NCI-H526 (cell line): ENCODE results near the gene ZMYND15.
A peak's percentile ranks its signal among the peaks of the same experiment; 100 is the strongest.

Experiments used
- DNase-seq, 2 experiments: peaks; one replicate each; lab custom pipeline; 2025; lab: John Stamatoyannopoulos, UW

Gene ZMYND15

DNA sequence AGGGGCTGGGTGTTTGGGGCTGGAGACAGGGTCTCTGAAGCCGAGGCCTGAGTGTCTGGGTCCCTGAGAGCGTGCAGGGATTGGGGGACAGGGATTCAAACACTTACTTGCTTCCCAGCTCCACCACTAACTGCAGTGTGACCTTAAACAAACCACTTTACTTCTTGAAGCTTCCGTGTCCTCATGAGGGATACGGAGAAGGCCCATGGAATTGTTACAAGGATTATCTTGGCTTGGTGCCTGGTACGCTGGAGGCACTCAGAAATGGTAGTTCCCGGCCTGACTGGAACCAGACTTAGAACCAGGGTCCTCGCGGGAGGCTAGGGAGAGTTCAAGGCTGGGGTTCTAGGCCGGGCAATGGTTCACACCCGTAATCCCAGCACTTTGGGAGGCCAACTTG, 3.0 kb downstream of the ZMYND15 start:
- no peak for DNase-seq

DNA sequence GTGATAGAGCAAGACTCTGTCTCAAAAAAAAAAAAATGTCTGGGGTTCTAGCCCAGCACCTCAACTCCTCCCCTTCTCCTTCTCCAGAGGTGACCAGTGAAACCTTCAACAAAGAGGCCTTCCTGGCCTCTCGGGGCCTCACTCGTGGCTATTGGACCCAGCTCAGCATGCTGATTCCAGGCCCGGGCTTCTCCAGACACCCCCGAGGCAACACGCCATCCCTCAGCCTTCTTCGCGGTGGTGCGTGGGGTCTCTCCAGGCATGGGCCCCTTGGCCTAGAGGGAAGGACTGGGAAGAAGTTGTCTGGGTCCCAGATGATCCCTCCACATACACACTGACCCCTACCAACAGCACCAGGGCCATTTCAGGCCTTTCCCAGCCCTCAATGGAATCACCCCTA, 3.6 kb downstream of the ZMYND15 start:
- DNase-seq: no peak

DNA sequence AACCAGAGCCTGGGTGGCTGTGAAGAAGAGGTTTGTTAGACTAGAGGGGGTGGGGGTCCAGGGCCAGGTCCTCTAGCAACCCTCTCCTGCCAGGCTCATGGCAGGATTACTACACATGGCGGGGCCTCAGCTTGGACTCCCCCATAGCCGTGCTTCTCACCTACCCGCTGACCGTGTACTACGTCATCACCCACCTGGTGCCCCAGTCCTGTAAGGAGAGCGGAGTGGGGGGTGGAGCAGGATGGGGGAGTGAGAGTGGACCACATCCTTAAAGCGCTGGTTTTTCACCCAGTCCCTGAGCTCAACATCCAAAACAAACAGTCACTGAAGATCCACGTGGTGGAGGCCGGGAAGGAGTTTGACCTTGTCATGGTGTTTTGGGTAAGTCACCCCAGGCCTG, 4.3 kb downstream of the ZMYND15 start:
- DNase-seq: no peak

DNA sequence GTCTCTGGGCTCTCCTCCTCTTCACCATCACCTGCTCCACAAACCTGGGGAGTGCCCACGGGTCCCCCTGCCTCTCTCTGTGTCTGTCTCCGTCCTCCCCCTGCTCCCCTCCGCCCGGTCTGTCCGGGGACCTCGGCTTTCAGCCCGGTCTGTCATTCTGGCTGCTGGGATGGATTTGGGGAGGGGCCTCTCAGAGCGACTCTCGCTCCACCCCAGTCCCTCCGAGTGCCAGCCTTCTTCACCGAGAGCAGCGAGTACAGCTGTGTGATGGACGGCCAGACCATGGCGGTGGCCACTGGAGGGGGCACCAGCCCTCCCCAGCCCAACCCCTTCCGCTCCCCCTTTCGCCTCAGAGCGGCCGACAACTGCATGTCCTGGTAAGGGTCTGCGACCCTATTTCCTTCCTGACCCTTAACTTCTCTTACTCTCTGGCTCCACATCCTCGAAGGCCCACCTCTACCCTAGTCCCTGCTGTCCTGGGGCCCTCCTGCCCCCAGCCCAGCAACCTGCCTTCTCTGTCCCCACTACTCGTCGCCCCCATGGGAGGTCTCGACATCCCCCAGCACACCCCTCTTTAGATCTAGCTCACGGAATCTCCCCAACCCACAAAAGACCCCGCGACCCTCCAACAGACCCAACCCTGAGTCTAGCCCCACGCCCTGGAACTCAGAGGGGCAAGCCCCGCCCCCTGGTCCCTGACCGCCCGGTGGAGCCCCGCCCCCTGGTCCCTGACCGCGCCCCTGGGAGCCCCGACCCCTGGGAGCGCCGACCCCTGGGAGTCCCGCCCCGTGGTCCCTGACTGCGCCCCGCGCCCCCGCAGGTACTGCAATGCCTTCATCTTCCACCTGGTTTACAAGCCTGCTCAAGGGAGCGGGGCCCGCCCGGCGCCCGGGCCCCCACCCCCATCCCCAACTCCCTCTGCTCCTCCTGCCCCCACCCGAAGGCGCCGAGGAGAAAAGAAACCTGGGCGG, 5.7 kb downstream of the ZMYND15 start:
- no peak for DNase-seq

DNA sequence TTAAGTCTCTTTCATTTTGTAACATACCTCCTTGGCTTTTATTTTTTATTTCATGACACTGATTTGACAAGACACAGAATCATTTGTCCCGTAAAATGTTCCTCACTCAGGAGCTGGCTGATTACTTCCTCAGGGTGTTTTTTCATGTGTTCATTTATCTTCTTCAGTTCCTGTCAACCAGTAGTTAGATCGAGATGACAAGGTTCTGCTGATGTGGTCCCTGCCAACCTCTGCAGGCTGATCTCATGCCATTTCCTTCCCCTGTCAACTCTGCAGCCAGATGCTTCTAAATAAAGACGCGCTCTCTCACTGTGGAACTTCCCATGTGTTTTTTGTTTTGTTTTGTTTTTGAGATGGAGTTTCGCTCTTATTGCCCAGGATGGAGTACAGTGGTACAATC, 8.2 kb downstream of the ZMYND15 start:
- DNase-seq: no peak

DNA sequence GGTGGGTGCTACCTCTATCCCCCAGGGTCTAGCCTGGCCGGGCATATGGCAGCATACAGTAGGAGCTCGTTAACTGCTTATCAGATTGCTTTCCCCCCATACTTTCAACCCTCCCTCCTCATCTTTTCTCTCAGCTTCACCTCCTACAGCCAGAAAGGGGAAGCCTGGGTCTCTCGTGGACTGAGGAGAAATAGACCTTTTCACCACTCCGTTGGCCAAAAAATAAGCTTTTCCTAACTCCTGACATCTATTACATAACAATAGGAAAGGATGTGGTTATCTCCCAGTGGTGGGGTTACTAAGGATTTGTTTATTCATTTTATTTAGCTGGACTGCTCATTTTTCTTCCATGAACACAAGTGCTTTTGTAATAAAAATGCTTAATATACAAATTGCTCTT, 9.1 kb downstream of the ZMYND15 start:
- no peak for DNase-seq

DNA sequence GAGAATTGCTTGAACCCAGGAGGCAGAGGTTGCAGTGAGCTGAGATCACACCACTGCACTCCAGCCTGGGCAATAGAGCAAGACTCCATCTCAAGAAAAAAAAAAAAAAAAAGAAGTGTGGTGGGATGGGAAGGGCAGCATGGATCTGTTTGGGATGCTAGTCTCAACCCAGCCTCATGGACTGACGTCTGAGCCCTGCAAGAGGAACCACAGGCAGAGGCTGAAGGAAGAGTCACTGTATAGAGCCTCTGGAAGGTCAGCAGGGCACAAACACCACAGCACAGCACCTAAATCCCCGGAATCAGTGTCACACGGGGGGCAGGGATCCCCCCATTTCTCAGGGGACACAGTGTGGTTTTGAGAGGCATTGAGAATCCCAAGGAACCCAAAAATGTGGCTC, 11.0 kb downstream of the ZMYND15 start:
- DNase-seq: no peak

DNA sequence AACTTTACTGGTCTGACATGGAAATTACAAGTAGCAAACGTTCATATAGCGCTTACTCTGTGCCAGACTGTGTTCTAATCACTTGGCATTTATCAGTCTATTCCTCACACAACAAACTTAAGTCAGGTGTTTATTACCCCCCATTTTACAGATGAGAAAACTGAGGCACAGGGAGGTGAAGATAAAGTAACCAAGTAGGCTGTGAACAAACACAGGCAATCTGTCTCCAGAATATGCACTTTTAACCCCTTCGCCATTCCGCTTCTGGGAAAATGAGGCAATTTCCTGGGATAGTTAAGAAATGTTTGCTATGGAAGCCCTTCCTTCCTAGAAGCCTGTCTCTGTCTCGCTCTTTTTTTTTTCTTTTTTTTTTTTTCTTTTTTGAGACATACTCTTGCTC, 12.3 kb downstream of the ZMYND15 start:
- no peak for DNase-seq

DNA sequence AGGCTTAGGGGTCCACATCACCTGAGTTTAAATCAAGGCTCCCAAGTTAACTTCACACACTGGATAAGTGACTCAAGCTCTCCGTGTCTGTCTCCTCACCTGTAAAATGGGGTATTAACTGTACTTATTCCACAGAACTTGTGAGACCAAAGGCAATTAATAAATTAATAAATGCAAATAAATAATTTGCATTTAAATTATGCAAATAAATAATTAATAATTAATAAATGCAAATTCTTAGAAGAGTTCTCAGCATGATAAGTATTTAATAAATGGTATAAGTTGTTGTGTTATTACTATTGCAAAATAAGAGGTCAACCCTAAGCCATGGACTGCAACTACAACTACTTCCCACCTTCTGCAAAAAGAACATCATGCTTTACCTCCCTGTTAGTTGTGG, 13.8 kb downstream of the ZMYND15 start:
- no peak for DNase-seq

DNA sequence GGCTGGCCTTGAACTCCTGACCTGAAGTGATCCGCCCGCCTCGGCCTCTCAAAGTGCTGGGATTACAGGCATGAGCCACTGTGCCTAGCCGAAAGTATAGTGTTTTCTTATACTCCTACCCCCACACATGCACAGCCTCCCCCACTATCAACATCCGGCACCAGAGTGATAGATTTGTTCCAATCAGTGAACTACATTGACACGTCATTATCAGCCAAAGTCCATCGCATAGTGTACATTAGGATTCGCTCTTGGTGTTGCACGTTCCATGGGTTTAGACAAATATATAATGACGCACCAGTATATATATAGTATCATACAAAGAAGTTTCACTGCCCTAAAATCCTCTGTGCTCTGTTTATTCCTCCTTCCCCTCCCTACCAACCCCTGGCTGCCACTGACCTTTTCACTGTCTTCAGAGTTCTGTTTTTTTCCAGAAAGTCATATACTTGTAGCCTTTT, 20.2 kb downstream of the ZMYND15 start:
- DNase-seq: no peak

DNA sequence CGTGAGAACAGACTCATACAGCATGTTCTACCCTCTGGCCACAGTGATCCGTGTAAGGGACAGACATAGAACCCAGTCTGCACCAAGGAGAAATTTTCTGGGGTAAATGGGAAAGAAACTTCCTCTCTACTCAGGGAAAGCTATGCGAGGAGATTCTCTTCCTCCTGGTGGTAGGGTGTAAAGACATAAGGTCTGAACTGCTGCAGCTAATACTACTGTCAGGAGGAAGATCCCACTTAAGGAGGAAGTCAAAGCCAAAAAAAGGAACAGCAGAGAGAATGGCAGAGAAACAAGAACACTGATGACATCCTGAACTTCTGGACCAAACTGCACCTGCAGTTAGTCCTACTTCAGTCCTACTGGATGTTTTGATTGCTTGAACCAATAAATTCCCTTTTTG, 25.0 kb downstream of the ZMYND15 start:
- DNase-seq: no peak

DNA sequence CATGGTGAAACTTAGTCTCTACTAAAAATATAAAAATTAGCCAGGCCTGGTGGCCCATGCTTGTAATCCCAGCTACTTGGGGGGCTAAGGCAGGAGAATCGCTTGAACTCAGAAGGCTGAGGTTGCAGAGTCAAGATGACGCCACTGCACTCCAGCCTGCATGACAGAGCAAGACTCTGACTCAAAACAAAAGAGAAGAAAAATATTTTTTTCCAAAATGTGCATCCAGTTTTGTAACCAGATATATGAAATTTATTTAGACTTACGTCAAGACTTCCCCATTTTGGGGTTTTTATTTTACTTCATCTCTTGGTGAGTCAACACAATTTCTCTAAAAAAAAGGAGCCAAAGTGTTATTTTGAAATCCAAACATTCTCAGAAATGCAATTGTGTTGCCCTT, 26.6 kb downstream of the ZMYND15 start:
- DNase-seq: no peak

DNA sequence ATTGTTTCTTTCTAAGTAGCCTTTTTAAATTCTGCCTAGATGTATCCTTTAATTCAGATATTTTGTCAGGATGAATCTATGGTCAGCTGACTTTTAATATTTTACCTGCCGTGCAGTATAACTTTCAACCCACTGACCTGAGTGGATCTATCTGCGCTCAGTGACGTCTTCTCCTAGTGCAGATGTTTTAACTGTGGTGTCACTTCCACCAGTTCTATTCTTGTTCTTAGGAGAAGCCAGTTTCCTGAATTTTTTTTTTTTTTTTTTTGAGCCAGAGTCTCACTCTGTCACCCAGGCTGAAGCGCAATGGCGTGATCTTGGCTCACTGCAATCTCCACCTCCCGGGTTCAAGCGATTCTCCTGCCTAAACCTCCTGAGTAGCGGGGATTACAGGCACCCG, 27.1 kb downstream of the ZMYND15 start:
- no peak for DNase-seq

DNA sequence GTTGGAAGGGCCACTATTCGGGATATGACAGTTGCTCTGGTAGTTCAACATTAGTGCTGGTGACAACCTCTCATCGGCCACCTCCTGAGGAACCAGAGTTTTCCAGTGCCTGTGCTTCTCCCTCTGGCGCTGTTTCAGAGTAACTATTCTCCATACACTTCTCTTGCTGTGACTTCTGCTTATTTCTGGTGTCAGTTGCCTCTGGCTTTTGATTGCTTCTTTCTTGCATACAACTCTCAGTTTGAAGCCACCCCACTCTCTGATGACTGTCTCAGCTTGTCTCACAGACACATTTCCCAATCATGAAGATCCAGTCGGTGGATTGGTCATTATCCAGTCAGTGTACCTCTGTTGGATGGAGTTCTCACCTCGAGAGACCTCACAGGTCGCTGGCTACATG, 28.7 kb downstream of the ZMYND15 start:
- DNase-seq: no peak

DNA sequence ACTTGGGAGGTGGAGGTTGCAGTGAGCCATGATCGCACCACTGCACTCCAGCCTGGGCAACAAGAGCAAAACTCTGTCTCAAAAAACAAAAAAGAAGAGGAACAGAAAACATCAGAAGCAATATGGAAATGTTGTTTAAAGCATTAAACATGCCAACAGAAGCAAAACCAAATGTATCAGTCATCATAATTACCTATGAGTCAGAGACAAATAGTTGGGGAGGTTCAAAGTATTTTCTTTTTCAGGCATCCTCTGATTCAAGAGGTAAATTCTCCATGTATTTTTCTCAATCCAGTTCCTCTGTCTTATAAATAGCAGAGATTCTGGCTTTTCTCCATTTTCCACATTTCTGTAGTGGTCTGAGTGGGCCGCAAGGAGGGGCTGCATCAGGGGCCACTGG, 30.0 kb downstream of the ZMYND15 start:
- no peak for DNase-seq

DNA sequence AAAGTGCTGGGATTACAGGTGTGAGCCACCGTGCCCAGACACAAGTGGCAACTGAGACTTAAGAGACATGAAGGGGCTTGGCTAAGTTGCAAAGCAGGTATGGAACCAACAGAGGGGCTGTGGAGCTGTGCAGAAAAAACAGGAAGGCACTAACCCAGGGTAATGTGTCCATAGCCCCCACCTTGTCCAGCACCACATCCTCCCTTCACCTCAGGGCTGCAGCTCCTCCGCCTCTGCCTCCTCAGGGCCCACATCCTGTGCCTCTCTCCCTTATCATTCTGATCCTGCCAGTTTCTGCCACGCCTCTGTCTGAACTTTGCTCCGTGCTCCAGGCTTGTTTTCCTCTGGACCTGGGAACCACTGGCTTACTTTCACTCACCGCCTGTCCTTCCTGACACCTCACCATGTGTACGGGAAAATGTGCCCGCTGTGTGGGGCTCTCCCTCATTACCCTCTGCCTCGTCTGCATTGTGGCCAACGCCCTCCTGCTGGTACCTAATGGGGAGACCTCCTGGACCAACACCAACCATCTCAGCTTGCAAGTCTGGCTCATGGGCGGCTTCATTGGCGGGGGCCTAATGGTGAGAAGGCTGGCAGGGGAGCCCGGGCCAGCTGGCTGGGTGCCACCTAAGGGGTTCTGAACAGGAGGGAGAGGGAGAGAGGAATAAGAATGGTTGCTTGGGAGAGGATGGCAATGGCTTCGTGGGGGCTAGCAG, 32.0 kb downstream of the ZMYND15 start, which contains the start of gene TM4SF5:
TM4SF5 (plus strand) TSS at position 368 of the 716 bp plus-strand sequence; CDS start at position 405, 37 bp downstream.
- DNase-seq: peak in 1 of 2 experiments; percentile 18

DNA sequence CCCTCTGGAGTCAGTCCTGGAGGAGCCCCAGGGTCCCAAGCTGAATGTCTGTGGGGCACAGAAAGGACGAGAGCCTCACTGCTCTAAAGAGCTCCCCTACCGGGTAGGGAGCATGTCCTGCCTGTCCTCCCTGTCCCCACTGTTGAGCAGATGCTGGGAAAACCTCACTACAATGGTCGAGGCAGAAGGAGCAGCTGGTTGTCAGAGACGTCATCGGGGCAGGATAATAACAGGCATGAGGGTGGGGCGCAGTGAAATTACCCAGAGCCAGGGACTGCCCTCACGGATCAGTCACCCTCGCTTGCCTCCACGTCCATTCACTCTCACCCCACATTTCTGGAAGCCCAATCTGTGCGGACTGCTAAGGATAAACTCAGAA, 32.6 kb downstream of the ZMYND15 start:
- no peak for DNase-seq

DNA sequence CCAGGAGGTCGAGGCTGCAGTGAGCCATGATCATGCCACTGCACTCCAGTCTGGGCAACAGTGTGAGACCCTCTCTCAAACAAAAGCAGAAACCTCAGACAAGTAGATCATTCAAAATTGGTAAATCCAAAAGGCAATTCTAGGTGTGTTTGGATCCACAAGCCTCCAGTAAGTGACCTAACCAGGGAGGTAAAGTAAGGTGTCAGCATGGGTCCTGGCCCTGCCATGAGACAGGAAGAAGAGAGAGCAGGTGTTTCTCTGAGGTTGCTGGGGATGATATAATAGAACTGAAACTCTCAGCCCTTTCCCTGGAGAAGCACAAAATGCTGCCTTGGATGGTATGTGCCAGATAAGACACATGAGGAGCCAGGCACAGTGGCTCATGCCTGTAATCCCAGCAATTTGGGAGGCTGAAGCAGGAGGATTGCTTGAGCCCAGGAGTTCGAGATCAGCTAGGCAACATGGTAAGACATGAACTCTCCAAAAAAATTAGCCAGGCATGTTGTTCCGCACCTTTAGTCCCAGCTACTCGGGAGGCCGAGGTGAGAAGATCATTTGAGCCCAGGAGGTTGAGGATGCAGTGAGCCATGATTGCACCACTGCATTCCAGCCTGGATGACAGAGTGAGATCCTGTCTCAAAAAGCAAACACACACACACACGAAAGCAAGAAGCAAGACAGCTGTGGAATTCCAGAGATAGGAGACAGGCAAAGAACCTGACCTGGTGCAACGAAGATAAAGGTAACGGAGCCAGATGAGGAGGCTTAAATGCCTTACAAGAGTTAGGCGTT, 38.5 kb downstream of the ZMYND15 start:
- DNase-seq: no peak

DNA sequence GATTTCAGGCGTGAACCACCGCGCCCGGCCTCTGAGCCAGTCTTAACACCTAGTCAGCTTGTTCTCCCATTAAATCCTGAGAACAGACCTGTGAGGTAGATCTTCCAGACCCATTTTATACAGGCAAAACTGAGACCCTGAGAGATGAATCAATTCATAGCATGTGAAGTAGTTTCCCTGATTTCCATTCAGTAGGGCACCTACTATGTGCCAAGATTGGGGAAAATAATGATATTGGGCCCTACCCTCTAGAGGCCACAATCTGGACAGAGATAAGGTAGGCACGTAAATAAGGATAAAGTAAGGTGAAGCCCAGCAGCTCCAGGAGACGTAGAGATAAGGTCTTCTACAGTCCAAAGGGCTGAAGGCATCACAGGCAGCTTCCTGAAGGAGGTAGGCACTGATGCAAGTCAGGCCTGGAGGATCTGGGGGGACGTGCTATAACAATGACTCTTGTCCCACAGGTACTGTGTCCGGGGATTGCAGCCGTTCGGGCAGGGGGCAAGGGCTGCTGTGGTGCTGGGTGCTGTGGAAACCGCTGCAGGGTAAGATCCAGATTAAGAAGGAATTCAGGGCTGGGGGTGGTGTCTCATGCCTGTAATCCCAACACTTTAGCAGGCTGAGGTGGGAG, 40.8 kb downstream of the ZMYND15 start:
- no peak for DNase-seq

DNA sequence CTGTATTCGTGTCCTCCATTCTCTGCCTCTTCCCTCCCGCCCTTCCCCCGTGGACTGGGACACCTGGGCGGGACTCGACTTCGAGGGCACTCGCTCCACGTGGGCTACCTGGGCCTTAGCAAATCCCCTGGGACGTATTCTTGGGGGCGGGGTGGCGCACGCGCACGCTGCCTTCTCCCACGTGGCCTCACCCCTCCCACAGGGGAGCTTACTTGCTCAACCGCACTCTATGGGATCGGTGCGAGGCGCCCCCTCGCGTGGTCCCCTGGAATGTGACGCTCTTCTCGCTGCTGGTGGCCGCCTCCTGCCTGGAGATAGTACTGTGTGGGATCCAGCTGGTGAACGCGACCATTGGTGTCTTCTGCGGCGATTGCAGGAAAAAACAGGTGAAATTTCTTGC, 43.0 kb downstream of the ZMYND15 start:
- peak; percentile 21 to 56 for DNase-seq

DNA sequence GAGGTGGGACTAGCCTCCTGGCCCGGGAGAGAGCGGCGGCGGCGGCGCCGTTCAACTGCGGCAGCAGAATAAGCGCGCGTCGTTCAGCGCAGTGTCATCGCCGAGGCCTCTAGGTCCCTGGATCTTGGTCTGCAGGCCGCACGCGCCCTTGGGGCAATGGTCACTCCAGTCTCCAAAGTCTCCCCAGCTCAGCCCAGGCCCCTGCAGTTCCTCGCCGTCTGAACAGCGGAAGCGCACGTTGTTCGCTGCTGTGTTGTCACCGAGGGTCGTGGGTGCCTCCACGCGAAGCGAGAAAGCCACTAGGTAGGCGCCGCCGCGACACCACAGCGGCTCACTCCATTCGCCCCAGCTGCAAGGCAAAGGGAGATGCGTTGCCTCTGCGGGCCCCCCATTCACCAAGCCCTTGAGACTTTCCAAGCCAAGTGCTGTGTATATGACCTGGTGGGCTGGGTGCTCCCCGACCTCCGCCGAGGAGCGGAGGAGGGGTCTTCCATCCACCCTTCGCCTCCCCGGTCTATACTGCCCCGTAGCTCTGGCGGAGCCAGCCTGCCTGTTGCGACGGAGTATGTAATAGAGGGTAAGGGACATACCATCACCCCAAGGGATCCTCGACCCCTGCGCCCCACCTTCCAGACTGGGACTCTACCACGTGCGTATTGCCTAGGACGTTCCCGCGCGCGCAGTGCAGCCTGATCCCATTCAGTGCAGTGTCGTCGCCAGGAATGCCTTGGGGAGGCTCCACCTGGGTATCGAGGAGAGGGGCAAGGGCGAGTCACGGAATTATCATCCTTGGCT, 45.9 kb downstream of the ZMYND15 start:
- peak in 1 of 2 experiments; percentile 6 for DNase-seq
